Activated naive CD4-positive, alpha-beta T cell treated with anti-CD3 and anti-CD28 coated beads, Interleukin-2, amount 50 U/mL, for 72 hours (primary cell): ENCODE measurements around the gene TEC. TPM values are rescaled to one million over a fixed set of nuclear protein-coding genes. Genes with fewer than 3 reads are reported as not detected.

Source experiments
- ATAC-seq, 2 donors: fragments of 150-1000 bp; cut with Tn5 transposase; 2 replicates each; pipeline ENCODE4 v1.10.0; 2021; ENCODE audit warnings: mild to moderate bottlenecking in 2 of 2, moderate library complexity in 2 of 2
- DNase-seq, 2 donors: peaks; one replicate each; pipeline ENCODE4 v3.0.0; 2021 to 2022; ENCODE audit warnings: low spot score in 2 of 2
- H3K27ac Mint-ChIP-seq, 2 donors: one replicate each; pipeline ENCODE4 v1.8.0; 2022; ENCODE audit warnings: mild to moderate bottlenecking in 2 of 2, mixed read lengths in 2 of 2
- H3K36me3 Mint-ChIP-seq, 2 donors: one replicate each; pipeline ENCODE4 v1.8.0; 2022; ENCODE audit warnings: mixed read lengths in 2 of 2
- H3K9me3 Mint-ChIP-seq, 2 donors: one replicate each; pipeline ENCODE4 v1.8.0; 2022; ENCODE audit warnings: mixed read lengths in 2 of 2
- total RNA-seq, 2 donors: library from RNA; stranded (reverse); gene quantifications; one replicate each; pipeline ENCODE4 v1.2.3, GENCODE V29; 2022

TEC gene
- total RNA-seq, 2 donors from 2014 or later, result 4.3 to 8.3 TPM

DNA sequence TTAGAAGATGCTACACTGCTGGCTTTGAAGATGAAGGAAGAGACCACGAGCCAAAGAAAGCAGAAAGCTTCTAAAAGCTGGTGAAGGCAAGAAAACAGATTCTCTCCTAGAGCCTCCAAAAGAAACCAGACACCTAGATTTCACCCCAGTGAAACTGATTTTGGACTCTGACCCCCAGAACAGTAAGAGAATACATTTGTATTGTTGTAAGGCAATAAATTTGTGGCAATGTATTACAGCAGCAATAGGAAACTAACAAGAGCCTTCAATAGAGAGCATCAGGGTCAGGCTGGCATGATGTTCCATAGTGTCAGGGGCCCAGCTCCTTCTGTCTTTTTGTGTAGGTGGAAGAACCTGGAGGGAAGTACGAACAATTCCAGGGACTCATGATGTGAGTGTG is 6.0 kb upstream of the TEC start:
- no peak for DNase-seq
- Mint-ChIP-seq H3K27ac (no peak overlapping the region), H3K36me3 (peaks cover 4 to 15% of the 10 kb centered on the region in 2 donors), H3K9me3 (peaks cover 3 to 5% of the 10 kb centered on the region in 2 donors)
- no peak for ATAC-seq

DNA sequence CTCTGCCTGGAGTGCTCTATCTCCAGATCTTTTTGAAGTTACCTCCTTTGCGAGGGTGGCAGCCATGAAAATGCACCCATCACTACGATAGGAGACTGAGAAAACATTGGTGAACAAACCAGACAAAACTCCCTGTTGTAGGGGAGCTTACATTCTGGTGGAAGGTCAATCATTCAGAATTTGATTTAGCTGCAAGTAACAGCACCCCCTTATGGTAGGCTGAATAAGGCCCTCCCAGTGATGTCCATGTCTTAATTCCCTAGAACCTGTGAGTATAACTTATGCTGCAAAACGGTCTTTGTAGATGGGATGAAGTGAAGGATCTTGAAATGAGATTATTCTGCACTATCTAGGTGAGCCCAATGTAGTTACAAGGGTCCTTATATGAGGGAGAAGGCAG is 5.6 kb upstream of the TEC start:
- H3K9me3 Mint-ChIP-seq, result peaks cover 3 to 5% of the 10 kb centered on the region in 2 donors
- DNase-seq (no peak), ATAC-seq (no peak)
- H3K36me3 Mint-ChIP-seq, result peaks cover 0 to 18% of the 10 kb centered on the region in 2 donors
- no peak overlapping the region for H3K27ac Mint-ChIP-seq

DNA sequence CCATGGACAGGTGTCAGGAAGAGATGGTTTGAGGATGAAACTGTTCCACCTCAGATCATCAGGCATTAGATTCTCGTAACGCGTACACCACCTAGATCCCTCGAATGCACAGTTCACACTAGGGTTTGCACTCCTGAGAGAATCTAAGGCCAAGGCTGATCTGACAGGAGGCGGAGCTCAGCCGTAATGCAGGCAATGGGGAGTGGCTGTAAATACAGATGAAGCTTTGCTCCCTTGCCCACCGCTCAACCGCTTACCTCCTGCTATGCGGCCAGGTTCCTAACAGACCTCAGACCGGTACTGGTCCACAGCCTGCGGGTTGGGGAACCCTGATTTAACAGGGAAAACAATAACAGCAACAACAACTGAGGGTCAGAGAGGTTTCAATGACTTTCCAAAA is 2.0 kb upstream of the TEC start:
- Mint-ChIP-seq H3K9me3 (peaks cover 0 to 5% of the 10 kb centered on the region in 2 donors), H3K27ac (no peak overlapping the region), H3K36me3 (peaks cover 0 to 21% of the 10 kb centered on the region in 2 donors)
- ATAC-seq (no peak), DNase-seq (no peak)

DNA sequence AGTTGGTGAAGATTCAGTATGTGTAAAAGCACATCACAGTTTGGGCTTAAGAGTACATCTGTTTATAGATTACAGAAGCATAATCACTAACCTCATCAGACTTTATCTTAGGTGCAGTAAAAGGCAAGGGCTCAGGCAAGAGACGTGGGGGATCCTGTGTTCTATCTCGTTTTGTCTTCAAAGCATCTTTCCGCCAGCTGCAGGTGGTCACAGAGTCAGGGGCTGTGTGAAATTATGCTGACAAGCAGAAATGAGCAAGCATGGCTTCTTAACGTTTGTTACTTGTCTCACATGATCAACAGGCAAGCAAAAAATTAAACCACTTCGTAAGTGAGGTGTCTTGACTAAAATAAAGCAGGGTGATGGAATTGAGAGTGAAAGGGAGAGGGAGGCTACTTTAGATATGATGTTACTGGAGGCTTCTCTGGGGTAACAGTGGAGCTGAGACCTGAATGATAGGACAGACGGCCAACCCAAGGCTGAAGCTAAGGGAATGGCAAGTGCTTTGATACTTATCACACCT is 1.4 kb upstream of the TEC start:
- DNase-seq (no peak), ATAC-seq (peak; percentile 1 to 6)
- Mint-ChIP-seq H3K36me3 (peaks cover 0 to 25% of the 10 kb centered on the region in 2 donors), H3K9me3 (peaks cover 0 to 5% of the 10 kb centered on the region in 2 donors), H3K27ac (peak overlapping the region in 1 of 2 donors; percentile 89)

- ATAC-seq (no peak), DNase-seq (no peak)
- Mint-ChIP-seq H3K27ac (peak overlapping the region; percentile 86 to 89), H3K9me3 (peaks cover 0 to 5% of the 10 kb centered on the region in 2 donors), H3K36me3 (peaks cover 0 to 24% of the 10 kb centered on the region in 2 donors)
Measured at GRCh38 chr4:48270523-48270897, 872 bp upstream of the TEC start.

- ATAC-seq, result peak; percentile 90 to 91
- Mint-ChIP-seq H3K9me3 (peaks cover 0 to 5% of the 10 kb centered on the region in 2 donors), H3K27ac (peak overlapping the region; percentile 86 to 89)
Measured at GRCh38 chr4:48269861-48270522, 354 bp upstream of the TEC start.

GRCh38 chr4:48267574-48267973 is 2.1 kb downstream of the TEC start:
- H3K36me3 Mint-ChIP-seq, result peaks cover 0 to 28% of the 10 kb centered on the region in 2 donors
- no peak overlapping the region for H3K27ac Mint-ChIP-seq
- DNase-seq, result no peak
- ATAC-seq, result no peak
- peaks cover 0 to 5% of the 10 kb centered on the region in 2 donors for H3K9me3 Mint-ChIP-seq

More at GRCh38 chr4:48269861-48270522, 354 bp upstream of the TEC start:
- peak; percentile 88 to 89 for DNase-seq
- H3K36me3 Mint-ChIP-seq, result peaks cover 0 to 22% of the 10 kb centered on the region in 2 donors

DNA sequence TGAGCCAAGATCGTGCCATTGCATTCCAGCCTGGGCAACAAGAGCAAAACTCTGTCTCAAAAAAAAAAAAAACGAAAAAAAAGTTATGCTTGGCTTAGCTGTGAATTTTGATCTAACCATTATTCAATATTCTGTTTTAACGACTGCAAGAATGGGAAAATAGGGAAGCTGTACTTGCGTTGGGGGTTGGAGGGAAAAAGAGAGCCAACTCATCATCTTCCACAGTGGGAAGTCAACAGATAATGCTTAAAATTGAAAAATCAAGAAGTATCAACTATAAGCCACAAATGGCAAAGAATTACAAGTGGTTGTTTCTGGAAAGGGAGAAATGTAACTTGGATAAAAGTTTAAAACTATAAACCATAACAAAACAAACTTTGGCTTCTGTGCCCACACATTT is 2.9 kb downstream of the TEC start:
- H3K27ac Mint-ChIP-seq, result no peak overlapping the region
- H3K9me3 Mint-ChIP-seq, result peaks cover 0 to 5% of the 10 kb centered on the region in 2 donors
- no peak for DNase-seq
- no peak for ATAC-seq
- H3K36me3 Mint-ChIP-seq, result peaks cover 0 to 30% of the 10 kb centered on the region in 2 donors

GRCh38 chr4:48262926-48263325 is 6.7 kb downstream of the TEC start:
- DNase-seq (no peak), ATAC-seq (no peak)
- H3K9me3 Mint-ChIP-seq, result no peaks in the 10 kb centered on the region
- H3K27ac Mint-ChIP-seq, result no peak overlapping the region
- peaks cover 0 to 14% of the 10 kb centered on the region in 2 donors for H3K36me3 Mint-ChIP-seq

DNA sequence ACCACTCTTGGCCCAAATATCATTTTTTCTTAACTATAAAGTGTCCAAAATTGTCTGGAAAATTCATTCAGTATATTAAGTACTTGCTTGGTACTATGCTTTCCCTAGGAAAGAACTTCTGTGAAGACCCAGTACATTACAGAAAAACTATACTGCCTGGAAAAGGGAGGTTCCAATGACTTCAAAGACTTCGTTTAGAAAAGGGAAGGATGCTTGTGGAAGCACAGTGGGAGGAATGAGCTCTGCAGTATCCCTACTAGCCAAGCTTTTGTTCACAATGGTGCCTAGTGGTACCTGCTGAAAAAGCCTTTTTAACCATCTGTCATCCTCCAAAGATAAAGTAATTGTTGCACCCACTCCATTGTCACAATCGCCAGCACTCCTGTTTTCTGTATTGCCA is 7.2 kb downstream of the TEC start:
- Mint-ChIP-seq H3K36me3 (peaks cover 0 to 14% of the 10 kb centered on the region in 2 donors), H3K9me3 (no peaks in the 10 kb centered on the region), H3K27ac (no peak overlapping the region)
- ATAC-seq, result no peak
- DNase-seq, result no peak

DNA sequence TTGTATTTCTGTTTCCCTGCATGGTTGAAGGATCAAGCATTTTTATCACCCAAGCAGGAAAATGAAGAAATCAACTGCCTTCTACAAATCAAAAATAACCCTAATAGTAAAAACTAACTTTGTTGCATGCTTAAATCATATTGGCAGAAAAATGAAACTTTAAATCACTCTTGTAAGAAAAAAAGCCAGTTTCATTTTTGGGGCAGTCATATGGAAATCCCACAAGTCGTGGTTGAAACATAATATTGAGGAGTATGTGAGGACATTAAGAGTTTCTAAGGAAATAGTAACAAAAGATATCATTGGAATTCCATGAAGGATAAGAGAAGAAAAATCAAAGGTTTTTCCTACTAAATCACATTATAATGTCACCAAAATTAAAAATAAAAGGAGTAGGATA is 8.4 kb downstream of the TEC start:
- no peak overlapping the region for H3K27ac Mint-ChIP-seq
- DNase-seq (no peak), ATAC-seq (no peak)
- H3K36me3 Mint-ChIP-seq, result peaks cover 0 to 13% of the 10 kb centered on the region in 2 donors
- H3K9me3 Mint-ChIP-seq, result no peaks in the 10 kb centered on the region

DNA sequence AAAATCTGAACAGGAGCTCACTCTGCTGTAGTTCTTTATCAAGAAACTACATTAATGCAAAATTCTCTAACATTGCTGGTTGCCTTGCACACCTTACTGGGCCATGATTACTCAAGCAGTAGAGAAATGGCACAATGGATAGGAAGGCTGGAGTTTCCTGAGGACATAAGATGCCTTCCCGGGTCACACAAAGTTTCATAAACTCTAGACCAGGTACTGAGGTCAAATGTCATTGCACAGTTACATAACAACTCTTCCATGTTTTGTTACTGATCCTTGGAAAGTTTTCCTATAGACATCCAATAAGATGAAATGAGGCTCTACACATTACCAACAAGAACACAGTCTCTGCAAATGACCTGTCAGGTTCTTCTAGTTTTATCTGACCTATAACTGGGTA is 9.9 kb downstream of the TEC start:
- no peak for ATAC-seq
- Mint-ChIP-seq H3K9me3 (no peaks in the 10 kb centered on the region), H3K36me3 (peaks cover 0 to 8% of the 10 kb centered on the region in 2 donors), H3K27ac (no peak overlapping the region)
- DNase-seq, result no peak

GRCh38 chr4:48258845-48259397 is 10.7 kb downstream of the TEC start:
- Mint-ChIP-seq H3K27ac (no peak overlapping the region), H3K36me3 (peaks cover 0 to 8% of the 10 kb centered on the region in 2 donors), H3K9me3 (no peaks in the 10 kb centered on the region)
- no peak for DNase-seq
- ATAC-seq, result no peak

GRCh38 chr4:48255959-48256342 is 13.7 kb downstream of the TEC start:
- Mint-ChIP-seq H3K36me3 (no peaks in the 10 kb centered on the region), H3K9me3 (no peaks in the 10 kb centered on the region), H3K27ac (no peak overlapping the region)
- DNase-seq (no peak), ATAC-seq (peak; percentile 54 to 56)

DNA sequence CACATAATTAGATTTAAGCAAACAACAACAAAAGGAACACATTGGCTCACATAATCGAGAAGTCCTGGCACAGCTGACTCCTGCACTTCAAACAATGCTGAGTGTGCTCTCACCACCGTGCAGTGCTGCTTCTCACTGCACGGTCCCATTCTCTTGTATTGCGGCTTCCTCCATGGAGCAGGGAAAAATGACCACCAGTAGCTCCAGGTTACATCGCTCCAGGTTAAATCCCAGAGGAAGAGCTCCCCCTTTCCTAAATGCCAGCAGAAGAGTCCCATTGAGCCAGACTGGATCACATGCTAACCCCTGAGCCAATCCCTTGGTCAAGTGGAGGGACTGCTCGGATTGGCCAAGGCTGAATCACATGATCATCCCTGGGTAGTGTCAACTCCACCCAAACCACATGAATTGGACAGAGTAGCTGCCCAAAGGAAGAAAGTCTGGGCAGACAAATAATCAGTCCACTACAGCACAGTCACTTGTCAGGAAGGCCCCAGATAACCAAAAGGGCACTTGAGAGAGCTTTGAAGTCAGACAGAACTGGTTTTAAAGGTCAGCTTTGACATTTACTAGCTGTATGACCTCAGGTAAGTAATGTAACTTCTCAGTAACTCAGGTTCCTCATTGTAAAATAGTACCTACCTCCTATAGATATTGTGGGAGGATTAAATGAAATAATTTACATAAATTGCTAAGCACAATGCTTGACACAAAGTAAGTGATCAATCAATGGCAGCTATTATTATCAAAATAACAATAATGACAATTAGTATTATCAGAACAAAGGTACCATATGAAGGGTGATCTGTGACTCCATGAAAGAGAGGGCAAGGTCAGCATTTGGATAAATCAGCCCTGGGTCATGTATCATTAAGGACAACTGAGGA is 14.3 kb downstream of the TEC start:
- no peaks in the 10 kb centered on the region for H3K9me3 Mint-ChIP-seq
- ATAC-seq, result peak in 1 of 2 donors; percentile 80
- H3K27ac Mint-ChIP-seq, result no peak overlapping the region
- H3K36me3 Mint-ChIP-seq, result no peaks in the 10 kb centered on the region
- DNase-seq, result no peak

DNA sequence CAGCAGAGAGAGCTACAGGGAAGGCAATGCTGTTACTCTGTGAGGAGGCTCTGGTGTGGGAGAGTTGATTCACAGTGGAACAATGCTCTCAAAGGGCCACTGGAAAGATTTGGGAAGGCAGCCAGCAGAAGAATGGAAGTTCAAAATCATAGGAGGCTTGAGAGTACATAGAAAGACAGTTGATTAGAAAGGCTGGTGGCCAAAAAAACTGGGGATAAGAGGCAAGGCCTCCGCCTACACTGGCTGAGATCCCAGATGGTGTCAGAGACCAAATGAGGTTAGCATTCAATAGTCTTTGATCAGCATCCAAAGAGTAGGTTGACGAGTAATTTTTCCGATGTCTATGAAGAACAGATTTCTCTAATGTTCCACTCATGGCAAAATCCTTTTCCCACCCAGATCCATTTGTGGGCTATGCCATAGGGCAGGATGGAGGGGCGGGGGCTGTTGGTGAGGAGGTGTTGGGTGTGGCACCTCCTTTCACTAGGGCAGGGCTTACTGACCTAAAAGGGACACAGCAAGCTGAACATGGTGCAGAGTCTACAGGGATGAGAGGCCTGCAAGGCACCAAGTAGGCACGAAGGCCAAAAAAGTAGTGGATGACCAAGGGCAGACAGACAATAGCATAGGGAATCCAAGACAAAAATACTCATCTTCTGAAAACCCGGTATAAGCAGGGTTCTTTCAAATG is 15.1 kb downstream of the TEC start:
- H3K27ac Mint-ChIP-seq, result no peak overlapping the region
- no peak for ATAC-seq
- no peaks in the 10 kb centered on the region for H3K36me3 Mint-ChIP-seq

More for the DNA sequence above, 15.1 kb downstream of the TEC start:
- DNase-seq, result no peak
- no peaks in the 10 kb centered on the region for H3K9me3 Mint-ChIP-seq
